CD4-positive, alpha-beta T cell treated with Interleukin-10 for 1 hour (primary cell): ENCODE results near the gene FAIM2.

Source experiments
- DNase-seq: peaks from one replicate; pipeline ENCODE4 v3.0.0-alpha.2; 2020

The FAIM2 gene

DNA sequence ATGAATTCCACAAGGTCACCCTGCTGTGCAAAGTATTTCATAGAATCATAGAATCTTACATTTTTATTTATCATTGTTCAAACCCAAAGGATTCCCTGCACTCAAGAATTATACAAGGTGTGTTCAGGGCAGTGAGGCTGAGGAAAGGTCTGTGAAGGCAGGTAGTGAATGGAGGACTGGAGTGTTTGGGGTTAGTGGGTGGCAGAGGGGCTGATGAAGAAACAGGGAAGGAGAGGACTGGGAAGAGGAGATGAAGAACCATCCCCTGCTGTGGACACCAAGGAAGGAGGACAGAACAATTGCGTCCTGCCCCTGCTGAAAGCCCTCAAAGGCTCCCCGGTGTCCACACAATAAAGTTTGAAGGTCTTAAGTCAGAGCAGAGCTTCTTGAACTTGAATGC, 50.0 kb downstream of the FAIM2 start:
- no peak for DNase-seq

DNA sequence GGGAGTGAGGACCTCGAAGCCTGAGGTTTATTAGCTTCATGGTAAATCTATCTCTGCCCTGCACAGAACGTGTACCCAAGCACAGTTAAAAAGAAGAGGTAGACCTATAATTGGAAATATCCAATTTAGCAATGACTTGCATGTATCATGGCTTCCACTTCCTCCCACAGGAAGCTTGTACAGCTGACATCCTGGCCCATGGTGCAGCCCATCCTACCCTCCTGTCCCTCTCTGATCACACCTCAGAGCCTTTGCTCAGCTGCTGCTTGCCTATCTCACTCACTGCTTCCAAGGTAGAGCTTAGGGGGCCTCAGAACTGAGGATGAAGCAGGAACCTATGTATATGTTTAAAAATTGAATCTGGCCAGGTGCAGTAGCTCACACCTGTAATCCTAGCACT, 56.5 kb downstream of the FAIM2 start:
- no peak for DNase-seq

DNA sequence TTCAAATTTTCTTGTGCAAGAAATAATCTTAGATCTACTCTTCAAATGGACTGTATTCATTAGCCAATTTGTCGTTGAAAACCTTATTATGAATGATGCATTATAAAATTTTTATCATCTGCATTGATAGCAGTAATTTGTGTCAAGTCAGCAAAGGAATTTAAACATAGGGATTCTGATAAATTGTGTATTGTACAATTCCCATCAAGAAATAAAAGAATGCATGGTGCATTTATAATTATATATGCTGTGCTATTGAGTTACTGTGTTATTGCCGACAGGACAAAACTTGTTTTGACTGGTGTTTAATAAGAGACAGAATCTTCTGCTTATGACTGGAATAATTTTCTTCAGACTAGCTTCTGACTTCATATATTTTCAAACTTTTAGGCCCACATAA, 57.7 kb downstream of the FAIM2 start:
- no peak for DNase-seq

DNA sequence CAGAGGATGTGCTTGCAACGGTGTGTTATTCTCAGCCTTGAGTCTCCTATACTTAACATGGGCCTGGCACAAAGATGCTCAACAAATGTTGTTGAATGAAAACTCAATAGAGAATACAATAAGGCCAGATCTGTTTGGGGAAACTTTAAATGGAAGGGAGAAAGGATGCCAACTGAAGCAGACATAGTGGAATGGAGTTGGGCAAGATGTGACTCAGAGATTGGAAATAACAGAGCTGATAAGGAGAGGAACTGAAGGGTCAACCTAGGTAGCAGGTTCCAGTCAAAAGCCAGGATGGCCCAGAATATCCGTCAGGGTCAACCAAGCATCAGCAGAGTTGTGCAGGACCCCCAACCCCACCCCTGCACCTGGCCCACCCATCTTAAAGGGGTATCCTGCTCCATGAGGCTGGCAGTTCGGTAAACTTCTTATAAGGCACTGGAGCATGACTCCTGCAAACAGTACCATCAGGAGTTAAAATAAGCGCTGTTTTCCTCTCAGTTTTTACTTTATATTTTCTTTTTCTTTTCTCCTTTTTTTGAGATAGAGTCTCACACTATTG, 59.7 kb downstream of the FAIM2 start:
- DNase-seq, result no peak

DNA sequence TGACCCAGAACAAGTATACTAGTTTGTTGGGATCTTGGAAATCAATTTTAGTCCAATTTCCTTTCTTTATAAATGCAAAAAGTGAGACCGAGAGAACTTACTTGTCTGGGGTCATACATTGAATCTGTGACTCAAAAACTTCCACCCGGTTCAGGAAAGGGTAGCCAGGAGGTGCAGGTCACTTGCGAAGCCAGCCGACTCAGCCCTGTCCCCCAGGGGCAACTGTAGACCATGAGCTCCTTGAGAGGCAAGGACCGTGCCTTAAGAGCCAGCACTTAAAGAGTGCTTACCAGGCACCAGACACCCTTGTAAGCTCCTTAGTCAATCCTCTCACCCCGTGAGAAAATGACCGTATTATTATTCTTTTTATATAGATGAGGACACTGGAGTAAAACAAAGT, 60.3 kb downstream of the FAIM2 start:
- no peak for DNase-seq

DNA sequence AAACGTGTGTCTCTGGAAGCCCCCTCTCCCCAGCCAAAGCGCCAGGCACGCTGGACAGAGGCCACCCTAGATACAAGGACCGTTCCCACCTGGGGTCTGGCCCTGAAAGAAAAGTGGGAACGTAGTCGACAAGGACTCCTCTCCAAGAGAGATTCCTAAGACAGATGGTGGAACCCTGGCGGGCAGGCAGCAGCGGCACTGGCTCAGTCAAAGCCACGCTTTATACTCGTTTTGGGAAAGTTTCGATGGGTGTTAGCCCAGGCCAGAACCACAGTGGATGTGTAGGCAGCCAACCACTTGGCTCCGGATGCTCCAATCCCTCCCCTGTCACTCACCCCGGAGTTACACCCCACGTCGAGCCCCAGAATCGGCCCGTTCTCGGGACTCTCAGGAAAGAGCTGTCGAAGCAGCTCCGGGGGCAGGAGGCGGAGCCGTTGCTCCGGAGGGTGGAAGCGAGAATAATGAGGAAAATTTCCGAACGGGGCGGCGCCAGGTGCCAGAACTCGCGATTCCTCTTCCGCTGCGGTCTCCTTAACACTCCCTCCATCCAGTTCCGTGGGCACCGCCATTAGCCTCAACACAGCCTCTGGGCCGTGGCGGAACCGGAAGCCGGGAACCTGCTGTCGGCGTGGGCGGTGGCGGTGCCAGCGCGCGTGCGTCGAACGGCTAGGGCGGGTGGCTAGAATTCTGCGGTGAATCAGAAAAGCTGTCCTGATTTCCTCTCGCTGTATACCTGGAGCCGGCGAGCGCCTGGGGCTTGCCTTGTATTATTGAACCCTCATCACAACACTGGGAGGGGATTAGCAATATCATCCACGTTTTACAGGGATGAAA, 61.0 kb downstream of the FAIM2 start, which contains the start of gene BCDIN3D:
TSS of gene BCDIN3D (minus strand) at position 588 of the 834 bp plus-strand sequence. CDS start at position 569, 19 bp downstream.
- DNase-seq, result peak; percentile 91

DNA sequence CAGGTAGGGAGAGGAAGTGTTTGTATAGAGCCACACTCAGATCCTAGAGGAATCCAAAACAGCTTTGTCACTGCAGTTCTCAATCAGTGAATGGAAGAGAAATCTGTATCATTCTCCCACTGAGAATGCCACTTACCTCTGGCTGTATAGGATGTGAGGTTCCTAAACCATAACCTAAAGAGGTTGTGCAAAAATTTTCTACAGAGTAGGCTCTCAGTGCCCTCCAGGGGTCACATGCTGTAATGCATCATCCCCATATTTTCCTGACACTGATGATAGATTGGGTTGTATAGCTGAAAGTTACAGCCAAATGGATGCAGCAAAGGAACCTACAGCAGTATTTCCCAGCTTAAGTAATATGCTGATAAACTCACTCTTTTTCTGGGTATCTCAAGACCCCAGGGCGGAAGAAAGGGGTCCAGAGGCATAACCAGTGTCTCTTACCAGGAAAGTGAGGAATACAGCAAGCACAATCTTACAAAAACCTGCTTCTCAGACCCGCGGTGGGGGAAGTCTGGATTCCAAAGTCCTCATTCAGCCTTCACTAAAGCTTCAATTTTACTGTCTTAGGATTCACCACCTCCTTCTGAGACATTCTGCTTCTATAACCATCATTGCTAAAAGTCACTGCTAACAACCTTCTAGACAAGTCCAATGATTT, 64.6 kb downstream of the FAIM2 start:
- DNase-seq, result peak; percentile 62

DNA sequence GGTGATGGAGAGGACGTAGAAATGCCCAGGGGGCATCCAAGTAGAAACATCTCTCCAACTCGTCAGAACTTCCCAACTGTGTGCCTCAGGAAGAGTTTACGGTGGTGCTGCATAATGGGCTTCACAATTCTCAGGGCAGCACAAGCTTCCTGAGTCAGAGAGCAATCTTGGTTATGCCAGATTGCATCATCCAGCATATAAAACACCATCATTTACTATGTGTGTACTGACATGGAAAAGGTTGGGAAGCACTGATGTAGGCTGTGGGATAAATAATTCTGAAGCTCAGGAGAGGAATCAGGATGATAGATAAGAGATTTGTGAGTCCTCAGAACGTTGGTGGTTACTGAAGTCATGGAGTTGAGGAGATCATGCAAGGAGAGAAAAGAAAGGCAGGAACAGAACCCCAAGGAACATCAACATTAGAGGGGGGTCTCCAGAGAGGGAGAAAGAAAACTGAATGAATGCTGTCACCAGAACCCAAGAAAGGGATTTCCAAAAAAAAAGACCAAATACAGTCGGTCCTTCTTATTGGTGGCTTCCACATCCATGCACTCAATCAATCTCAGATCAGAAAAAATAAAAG, 70.8 kb downstream of the FAIM2 start:
- DNase-seq, result no peak

DNA sequence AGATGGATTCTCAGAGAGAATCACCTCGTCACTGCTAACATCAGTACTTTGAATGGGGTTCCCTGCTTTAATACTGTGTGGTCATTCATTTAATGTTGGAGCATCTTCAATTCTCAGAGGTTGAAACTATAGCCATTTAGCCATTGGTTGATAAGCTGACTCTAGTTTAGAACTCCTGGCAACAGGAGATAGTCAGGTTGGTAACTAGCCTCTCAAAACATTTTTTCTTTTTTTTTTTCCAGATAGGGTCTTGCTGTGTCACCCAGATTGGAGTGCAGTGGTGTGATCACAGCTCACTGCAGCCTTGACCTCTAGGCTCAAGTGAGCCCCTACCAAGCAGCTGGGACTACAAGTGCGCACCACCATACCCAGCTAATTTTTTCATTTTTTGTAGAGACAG, 72.0 kb downstream of the FAIM2 start:
- DNase-seq, result no peak

DNA sequence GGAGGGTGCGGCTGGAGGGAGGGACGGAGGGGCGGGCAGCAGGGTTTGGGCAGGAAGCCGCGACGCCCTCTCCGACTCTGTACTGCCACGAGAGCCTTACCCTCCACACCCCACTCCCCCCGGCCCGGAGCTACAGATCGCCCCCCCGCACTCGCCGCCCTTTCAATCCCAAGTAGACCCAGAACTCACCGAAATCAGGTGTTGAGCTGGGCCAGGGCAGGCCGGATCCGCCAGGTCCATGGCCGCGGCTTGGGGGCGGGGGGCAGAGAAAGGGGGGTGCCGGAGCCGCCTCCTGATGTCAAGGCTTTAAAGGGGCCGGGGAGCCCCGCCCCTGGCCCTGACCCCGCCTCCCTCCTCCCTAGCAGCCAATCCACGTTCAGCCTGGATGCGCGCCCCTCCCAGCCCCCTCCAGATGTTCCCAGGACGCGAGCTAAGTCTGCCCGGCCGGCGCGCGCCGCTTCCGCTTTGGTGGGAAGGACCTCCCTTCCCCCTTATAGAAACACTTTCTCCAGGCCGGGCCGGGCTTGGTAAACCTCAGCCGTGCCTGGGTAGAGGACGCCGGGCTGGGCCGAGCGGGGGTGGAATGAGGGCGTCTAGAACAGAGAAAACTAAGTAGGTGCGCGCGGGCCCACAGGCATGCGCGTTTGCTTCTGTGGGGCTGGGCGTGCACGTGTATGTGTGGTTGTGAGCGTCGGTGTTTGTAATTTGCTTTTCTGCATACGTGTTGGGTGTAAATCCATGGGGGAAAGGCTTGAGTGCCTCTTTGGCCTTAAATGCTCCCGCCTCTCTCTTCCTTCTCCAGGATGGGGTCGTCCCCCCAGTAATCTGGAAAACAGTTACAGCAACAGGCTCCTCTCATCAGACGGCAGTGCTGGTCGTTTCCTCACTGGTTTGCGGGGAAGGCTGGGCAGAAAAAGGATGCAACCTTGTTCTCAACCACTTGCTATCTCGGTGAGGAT, 75.3 kb downstream of the FAIM2 start, which contains the start of gene NCKAP5L:
TSS of gene NCKAP5L (minus strand) at position 281 of the 959 bp plus-strand sequence. CDS start 24,369 bp downstream, outside the sequence.
- peak; percentile 95 for DNase-seq

DNA sequence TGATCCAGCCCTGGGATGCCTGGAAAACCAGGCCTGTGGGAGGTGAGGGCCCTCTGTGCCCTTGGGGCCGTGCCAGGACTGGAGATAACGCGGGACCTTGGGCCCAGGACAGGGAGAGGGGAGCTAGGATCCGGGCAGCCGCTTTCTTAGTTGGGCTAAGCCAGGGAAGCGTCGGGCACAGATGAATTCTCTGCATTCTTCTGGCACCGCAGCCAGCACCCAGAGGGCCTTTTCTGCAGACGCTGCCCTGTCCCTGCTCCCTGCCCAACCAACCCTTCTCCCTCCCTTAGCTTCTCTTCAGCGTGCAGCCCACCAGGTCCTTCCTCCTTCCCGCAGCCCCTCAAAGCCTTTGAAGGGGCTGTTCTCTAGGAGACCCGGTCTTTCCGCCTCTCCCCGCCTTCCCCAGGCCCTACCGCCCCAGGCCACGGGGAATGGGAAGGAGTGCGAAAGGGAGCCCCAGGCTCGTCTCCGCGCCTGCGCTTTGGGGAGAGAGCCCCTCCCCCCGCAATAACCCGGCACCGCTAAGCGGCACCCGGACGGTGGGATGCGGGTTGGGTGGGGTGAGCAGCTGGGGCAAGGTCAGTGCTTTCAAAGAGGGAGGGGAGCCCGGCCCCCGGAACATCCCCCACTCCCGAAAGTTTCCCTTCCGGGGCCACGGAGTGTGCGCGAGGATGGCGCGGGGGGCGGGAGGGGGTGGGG, 76.2 kb downstream of the FAIM2 start:
- peak; percentile 53 for DNase-seq

DNA sequence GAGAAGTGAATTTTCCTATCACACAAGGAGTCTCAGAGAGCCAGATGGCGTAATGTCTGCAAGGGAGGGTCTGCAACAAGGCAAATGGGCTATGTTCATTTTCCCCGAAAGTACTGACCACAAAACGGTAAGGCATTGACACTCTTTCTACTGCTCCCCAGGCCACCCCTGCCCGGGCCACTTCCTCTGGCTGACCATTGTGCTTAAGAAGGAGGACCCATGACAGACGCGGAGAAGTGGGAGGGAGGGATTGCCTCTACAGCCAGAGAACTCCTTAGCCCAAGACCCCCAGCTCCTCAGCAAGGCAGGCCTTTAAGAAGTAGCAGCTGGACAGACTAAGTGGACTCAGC, 76.7 kb downstream of the FAIM2 start:
- DNase-seq, result no peak

DNA sequence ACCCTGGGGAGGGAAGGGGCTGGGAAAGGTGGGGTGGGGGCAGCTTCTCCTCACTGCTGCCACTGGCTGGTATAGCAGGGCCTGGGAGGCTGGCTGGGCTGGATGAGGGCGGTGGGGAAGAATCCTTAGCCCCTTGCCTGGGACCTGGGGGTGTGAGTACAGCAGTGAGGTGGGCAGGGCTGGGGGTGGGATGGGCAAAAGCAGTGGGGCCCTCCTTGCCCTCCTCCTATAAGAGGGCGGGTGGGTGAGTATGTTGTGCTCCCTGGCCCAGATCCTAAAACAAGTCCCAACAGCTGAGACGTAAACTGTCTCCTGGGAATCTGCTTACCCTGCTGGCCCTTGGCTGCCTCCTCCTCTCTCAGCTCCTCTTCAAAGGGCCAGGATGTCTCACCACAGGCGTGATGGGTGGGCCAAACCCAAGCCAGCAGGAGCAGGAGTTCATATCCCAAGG, 77.7 kb downstream of the FAIM2 start:
- DNase-seq, result no peak

DNA sequence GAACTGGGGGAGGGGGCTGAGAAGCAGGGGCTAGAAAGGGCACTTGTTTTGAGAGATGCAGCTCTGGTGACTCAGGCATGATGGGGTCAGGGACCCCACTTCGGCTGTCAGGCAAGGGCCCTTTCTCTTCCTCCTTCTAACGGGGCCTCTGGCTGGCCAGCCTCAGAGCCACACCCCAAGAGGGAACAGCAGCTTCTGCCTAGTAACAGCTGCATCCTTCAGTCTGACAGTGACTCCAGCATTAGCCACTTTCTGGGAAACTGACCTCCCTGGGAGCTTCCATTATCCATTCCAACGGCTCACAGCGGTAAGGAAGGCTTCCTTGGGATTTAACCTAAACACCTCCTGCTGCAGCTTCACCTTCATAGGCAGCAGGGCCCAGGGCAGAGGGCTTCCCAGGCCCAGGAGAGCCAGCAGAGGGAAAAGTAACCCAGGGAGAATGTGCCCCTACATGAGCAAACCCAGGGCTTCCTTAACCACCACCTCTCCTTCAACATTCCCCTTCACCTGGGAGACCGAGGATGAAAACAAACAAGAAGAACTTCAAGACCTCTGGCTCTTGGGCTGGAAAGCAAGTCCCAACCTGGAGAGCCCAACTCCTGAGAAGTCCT, 78.2 kb downstream of the FAIM2 start:
- DNase-seq, result no peak

DNA sequence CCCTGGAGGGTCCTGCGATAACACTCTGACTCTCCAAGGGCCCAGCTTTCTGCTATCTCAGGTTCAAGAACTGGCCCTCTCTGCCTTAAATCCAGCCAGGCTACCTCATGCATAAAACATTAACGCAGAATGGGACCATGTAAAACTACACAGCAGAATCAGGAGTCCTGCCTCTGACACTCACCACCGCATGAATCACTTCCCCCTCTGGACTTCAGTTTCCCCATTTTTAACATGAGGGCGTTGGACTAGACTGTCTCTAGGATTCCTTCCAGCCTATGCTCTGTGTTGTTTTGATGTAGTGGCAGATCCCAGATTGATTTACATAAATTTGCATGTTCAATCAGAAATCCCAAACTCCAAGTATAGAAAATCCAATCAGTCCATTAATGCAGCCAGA, 78.8 kb downstream of the FAIM2 start:
- DNase-seq, result peak; percentile 9

DNA sequence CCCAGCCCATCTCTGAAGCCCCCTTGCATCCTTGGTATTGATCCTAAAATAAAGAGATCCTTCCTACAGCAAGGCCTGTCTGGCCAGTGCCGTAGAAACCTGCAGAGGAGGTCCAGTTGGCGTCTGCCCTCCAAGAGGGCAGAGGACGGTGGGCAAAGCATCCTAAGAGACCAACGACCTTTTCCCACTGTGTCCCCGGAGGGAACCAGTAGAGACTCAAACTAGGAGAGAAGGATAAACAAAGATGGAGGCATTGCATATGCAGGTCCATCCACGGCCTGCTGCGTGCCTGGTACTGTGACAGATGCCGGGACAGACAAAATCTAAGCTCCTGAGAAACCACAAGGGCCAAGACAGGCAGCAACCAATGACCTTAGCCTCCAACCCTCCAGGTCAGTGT, 79.3 kb downstream of the FAIM2 start:
- DNase-seq, result no peak

DNA sequence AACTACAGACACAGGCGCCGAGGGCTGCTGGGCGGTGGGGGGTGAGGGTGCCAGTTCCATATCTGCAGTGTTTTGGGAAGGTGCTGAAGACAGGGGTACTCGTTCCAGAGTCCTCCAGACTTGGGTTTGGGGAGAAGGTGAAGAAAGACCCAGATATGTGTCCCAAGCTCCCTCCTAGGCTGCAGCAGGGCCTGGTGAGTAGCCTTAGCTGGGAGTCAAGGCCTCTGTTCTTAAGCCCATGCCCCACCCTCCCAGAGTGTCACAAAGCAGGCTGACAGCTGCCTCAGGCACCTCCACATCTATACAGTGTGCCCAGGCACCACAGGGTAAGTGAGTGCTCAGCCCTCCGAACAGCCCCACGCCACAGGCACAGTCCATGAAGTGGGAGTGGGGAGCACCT, 79.7 kb downstream of the FAIM2 start:
- no peak for DNase-seq

DNA sequence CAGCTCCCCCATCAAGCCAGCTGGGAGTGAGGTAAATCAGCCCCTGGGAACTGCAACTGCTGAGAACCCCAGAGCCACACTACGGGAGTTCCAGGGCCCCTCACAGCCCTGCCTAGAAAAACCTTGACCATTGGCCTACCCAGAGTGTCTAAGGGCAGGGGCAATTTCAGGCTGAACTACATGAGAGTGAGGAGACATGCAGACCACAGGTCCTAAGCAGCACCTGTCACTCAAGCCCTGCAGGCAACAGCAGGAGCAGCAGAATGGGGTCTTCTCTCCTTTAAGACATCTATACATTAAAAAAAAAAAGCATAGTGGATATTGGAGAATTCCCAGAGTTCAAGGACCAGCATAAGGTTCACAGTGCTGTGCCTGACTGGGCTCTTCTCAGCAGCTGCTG, 80.3 kb downstream of the FAIM2 start:
- DNase-seq, result no peak

DNA sequence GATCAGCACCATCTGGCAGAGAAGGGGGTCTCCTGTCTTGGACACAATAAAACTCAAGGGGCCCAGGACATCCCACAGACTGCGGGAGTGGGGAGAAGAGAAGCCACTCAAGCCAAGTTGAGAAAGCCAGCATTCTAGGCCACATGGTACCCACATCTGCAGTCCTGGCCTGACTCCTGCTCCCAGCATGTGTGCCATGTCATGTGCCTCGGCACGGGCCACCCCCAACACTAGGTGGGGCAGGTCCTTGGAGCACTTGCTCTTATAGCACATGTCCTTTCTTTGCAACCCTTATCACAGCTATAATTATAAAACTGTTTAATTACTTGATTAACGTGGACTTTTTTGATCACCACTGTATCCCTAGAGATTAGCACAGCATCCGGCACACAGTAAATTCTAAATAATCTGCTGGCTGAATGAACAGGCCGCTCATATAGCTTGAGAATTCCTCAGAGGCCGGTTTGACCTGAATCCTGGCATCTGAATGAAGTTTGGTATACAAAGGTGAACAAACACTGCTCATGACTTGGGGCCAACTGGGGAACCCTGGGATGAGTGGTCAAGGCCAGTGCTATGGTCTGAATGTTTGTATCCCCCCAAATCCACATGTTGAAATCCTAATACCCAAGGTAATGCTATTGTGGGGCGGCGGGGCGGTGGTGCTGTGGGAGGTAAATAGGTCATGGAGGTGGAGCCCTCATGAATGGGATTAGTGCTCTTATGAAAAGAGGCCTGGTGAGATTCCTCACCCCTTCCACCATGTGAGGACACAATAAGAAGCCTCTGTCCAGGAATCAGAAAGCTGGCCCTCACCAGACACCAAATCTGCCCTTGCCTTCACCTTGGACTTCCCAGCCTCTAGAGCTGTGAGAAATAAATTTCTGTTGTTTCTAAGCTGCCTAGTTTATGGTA, 82.1 kb downstream of the FAIM2 start:
- DNase-seq, result no peak

DNA sequence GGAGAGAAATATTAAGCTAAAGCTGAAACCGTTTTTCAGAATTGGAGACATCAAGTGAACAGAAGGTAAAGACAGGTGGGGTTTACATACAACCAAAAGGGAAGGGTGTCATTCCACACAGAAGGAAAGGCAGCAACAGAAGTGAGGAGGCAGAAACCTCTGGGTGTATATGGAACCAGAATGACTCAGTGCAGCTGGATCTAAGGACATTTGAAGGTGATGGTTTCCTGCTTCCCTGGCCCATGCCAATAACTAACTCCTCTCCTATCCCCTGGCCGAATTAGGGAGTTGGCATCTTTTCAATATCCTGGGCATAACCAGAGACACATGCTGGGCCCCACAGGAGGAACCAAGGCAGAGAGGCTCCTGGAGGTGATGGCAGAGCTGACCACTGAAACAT, 83.9 kb downstream of the FAIM2 start:
- DNase-seq, result no peak
